ENCODE measurements around the gene SEZ6L. TPM values are rescaled to one million over a fixed set of nuclear protein-coding genes. Genes with fewer than 3 reads are reported as not detected.

SEZ6L gene
- polyA plus RNA-seq (2013, experiment 1 of 2): 0.47 TPM
- polyA plus RNA-seq (2013, experiment 2 of 2): 0.61 TPM

GRCh38 chr22:26169315-26170111 is at the start of gene SEZ6L:
TSS of gene SEZ6L (plus strand) at chr22:26169462. CDS start at chr22:26169670, 208 bp downstream.
- Histone ChIP-seq H3K27me3 (ENCODE audit: control insufficient read depth in 3 of 3, insufficient read depth in 3 of 3, low read depth in 1 of 3, low read length in 3 of 3) (peaks cover 5 to 51% (median 32%) of the 10 kb centered on the region in 3 experiments), H3K36me3 (replicated peaks in 1 of 2; ENCODE audit: control insufficient read depth in 2 of 2, insufficient read depth in 2 of 2, low read length in 2 of 2) (no peaks in the 10 kb centered on the region), H3K9me3 (replicated peaks in 1 of 2; ENCODE audit: control insufficient read depth in 2 of 2, insufficient read depth in 1 of 2, low read depth in 1 of 2, low read length in 2 of 2) (no peaks in the 10 kb centered on the region), H2BK15ac (ENCODE audit: low read length) (no peak within 1 kb of the TSS), H2BK120ac (ENCODE audit: low read depth, low read length) (no peak within 1 kb of the TSS), H2BK12ac (ENCODE audit: low read length) (no peak within 1 kb of the TSS), H2AFZ (ENCODE audit: low read length) (peak within 1 kb of the TSS; percentile 93), H3K23ac (ENCODE audit: low read depth, low read length, poor library complexity) (no peak within 1 kb of the TSS), H3K14ac (ENCODE audit: low read length) (no peak within 1 kb of the TSS), H4K8ac (ENCODE audit: low read depth, low read length) (no peak within 1 kb of the TSS), H2BK5ac (ENCODE audit: low read length) (no peak within 1 kb of the TSS), H4K91ac (ENCODE audit: low read depth, low read length, poor library complexity) (no peak within 1 kb of the TSS), H3K4me2 (ENCODE audit: insufficient read depth, low read length, poor library complexity, severe bottlenecking) (peak within 1 kb of the TSS; percentile 81), H3K4me3 (ENCODE audit: low read length in 2 of 2) (peak within 1 kb of the TSS; percentile 39 to 74), H3K27ac (replicated peaks; ENCODE audit: low read length) (no peak within 1 kb of the TSS), H3K18ac (ENCODE audit: low read length) (peak within 1 kb of the TSS; percentile 23), H3K79me1 (ENCODE audit: low read depth, low read length) (no peaks in the 10 kb centered on the region), H2AK5ac (ENCODE audit: low read depth, low read length) (no peak within 1 kb of the TSS), H3K4ac (ENCODE audit: low read length) (no peak within 1 kb of the TSS), H3K9ac (ENCODE audit: low read depth, low read length, poor library complexity) (no peak within 1 kb of the TSS), H3K4me1 (ENCODE audit: control insufficient read depth in 2 of 2, insufficient read depth in 1 of 2, low read depth in 1 of 2, low read length in 2 of 2) (peaks cover 0 to 5% of the 10 kb centered on the region in 2 donors)
- DNase-seq (ENCODE audit: low spot score): peak; percentile 47
- no CpG with 5 or more reads among the region's 92 CpGs for WGBS, 2 donors (ENCODE audit: extremely low coverage in 2 of 2, insufficient read length in 2 of 2, insufficient replicate concordance in 1 of 2)

- no peak overlapping the region for H2AFZ ChIP-seq (ENCODE audit: low read length)
- H3K14ac ChIP-seq (ENCODE audit: low read length): no peak overlapping the region
- H3K9ac ChIP-seq (ENCODE audit: low read depth, low read length, poor library complexity): no peak overlapping the region
- no peak overlapping the region for H3K4me3 ChIP-seq (ENCODE audit: low read length in 2 of 2)
- H2BK120ac ChIP-seq (ENCODE audit: low read depth, low read length): no peak overlapping the region
- H3K4ac ChIP-seq (ENCODE audit: low read length): no peak overlapping the region
- no peak overlapping the region for H4K91ac ChIP-seq (ENCODE audit: low read depth, low read length, poor library complexity)
- H3K9me3 ChIP-seq (replicated peaks in 1 of 2; ENCODE audit: control insufficient read depth in 2 of 2, insufficient read depth in 1 of 2, low read depth in 1 of 2, low read length in 2 of 2): no peaks in the 10 kb centered on the region
- H3K23ac ChIP-seq (ENCODE audit: low read depth, low read length, poor library complexity): no peak overlapping the region
- no peak overlapping the region for H3K18ac ChIP-seq (ENCODE audit: low read length)
- no peak overlapping the region for H3K4me2 ChIP-seq (ENCODE audit: insufficient read depth, low read length, poor library complexity, severe bottlenecking)
- H3K27ac ChIP-seq (replicated peaks; ENCODE audit: low read length): no peak overlapping the region
- DNase-seq (ENCODE audit: low spot score): no peak
- peaks cover 0 to 10% of the 10 kb centered on the region in 2 donors for H3K4me1 ChIP-seq (ENCODE audit: control insufficient read depth in 2 of 2, insufficient read depth in 1 of 2, low read depth in 1 of 2, low read length in 2 of 2)
- no peak overlapping the region for H4K8ac ChIP-seq (ENCODE audit: low read depth, low read length)
- no peak overlapping the region for H2BK15ac ChIP-seq (ENCODE audit: low read length)
- peaks cover 0 to 5% (median 0%) of the 10 kb centered on the region in 3 experiments for H3K27me3 ChIP-seq (ENCODE audit: control insufficient read depth in 3 of 3, insufficient read depth in 3 of 3, low read depth in 1 of 3, low read length in 3 of 3)
- WGBS, 2 donors (ENCODE audit: extremely low coverage in 2 of 2, insufficient read length in 2 of 2, insufficient replicate concordance in 1 of 2): no CpG with 5 or more reads among the region's 4 CpGs
- H2AK5ac ChIP-seq (ENCODE audit: low read depth, low read length): no peak overlapping the region
- no peaks in the 10 kb centered on the region for H3K36me3 ChIP-seq (replicated peaks in 1 of 2; ENCODE audit: control insufficient read depth in 2 of 2, insufficient read depth in 2 of 2, low read length in 2 of 2)
- no peak overlapping the region for H2BK12ac ChIP-seq (ENCODE audit: low read length)
- no peaks in the 10 kb centered on the region for H3K79me1 ChIP-seq (ENCODE audit: low read depth, low read length)
- H2BK5ac ChIP-seq (ENCODE audit: low read length): no peak overlapping the region
These were observed 46.3 kb upstream of the SEZ6L start for GRCh38 chr22:26122920-26123468.

- peak overlapping the region; percentile 32 for H3K18ac ChIP-seq (ENCODE audit: low read length)
- H2AFZ ChIP-seq (ENCODE audit: low read length): no peak overlapping the region
- H2BK5ac ChIP-seq (ENCODE audit: low read length): no peak overlapping the region
- H2BK12ac ChIP-seq (ENCODE audit: low read length): no peak overlapping the region
- H3K4me3 ChIP-seq (ENCODE audit: low read length in 2 of 2): no peak overlapping the region
- H2AK5ac ChIP-seq (ENCODE audit: low read depth, low read length): no peak overlapping the region
- no peak overlapping the region for H4K91ac ChIP-seq (ENCODE audit: low read depth, low read length, poor library complexity)
- H3K36me3 ChIP-seq (replicated peaks in 1 of 2; ENCODE audit: control insufficient read depth in 2 of 2, insufficient read depth in 2 of 2, low read length in 2 of 2): no peaks in the 10 kb centered on the region
- H3K4ac ChIP-seq (ENCODE audit: low read length): no peak overlapping the region
- H3K9ac ChIP-seq (ENCODE audit: low read depth, low read length, poor library complexity): no peak overlapping the region
- H3K79me1 ChIP-seq (ENCODE audit: low read depth, low read length): no peaks in the 10 kb centered on the region
- H2BK15ac ChIP-seq (ENCODE audit: low read length): no peak overlapping the region
- no peak overlapping the region for H3K4me2 ChIP-seq (ENCODE audit: insufficient read depth, low read length, poor library complexity, severe bottlenecking)
- DNase-seq (ENCODE audit: low spot score): no peak
- no CpG with 5 or more reads among the region's 10 CpGs for WGBS, 2 donors (ENCODE audit: extremely low coverage in 2 of 2, insufficient read length in 2 of 2, insufficient replicate concordance in 1 of 2)
- peaks cover 0 to 5% (median 0%) of the 10 kb centered on the region in 3 experiments for H3K27me3 ChIP-seq (ENCODE audit: control insufficient read depth in 3 of 3, insufficient read depth in 3 of 3, low read depth in 1 of 3, low read length in 3 of 3)
- no peak overlapping the region for H3K14ac ChIP-seq (ENCODE audit: low read length)
- peaks cover 0 to 14% of the 10 kb centered on the region in 2 donors for H3K4me1 ChIP-seq (ENCODE audit: control insufficient read depth in 2 of 2, insufficient read depth in 1 of 2, low read depth in 1 of 2, low read length in 2 of 2)
- H4K8ac ChIP-seq (ENCODE audit: low read depth, low read length): no peak overlapping the region
- H3K23ac ChIP-seq (ENCODE audit: low read depth, low read length, poor library complexity): no peak overlapping the region
- H3K27ac ChIP-seq (replicated peaks; ENCODE audit: low read length): peak overlapping the region; percentile 29
- no peak overlapping the region for H2BK120ac ChIP-seq (ENCODE audit: low read depth, low read length)
- H3K9me3 ChIP-seq (replicated peaks in 1 of 2; ENCODE audit: control insufficient read depth in 2 of 2, insufficient read depth in 1 of 2, low read depth in 1 of 2, low read length in 2 of 2): no peaks in the 10 kb centered on the region
These were observed 44.1 kb upstream of the SEZ6L start for GRCh38 chr22:26124991-26125725.

GRCh38 chr22:26127126-26127525 is 42.1 kb upstream of the SEZ6L start:
- Histone ChIP-seq H3K27ac (replicated peaks; ENCODE audit: low read length) (no peak overlapping the region), H2AFZ (ENCODE audit: low read length) (no peak overlapping the region), H3K18ac (ENCODE audit: low read length) (no peak overlapping the region), H3K36me3 (replicated peaks in 1 of 2; ENCODE audit: control insufficient read depth in 2 of 2, insufficient read depth in 2 of 2, low read length in 2 of 2) (no peaks in the 10 kb centered on the region), H2BK120ac (ENCODE audit: low read depth, low read length) (no peak overlapping the region), H3K4me1 (ENCODE audit: control insufficient read depth in 2 of 2, insufficient read depth in 1 of 2, low read depth in 1 of 2, low read length in 2 of 2) (peaks cover 0 to 14% of the 10 kb centered on the region in 2 donors), H3K4me2 (ENCODE audit: insufficient read depth, low read length, poor library complexity, severe bottlenecking) (no peak overlapping the region), H3K79me1 (ENCODE audit: low read depth, low read length) (no peaks in the 10 kb centered on the region), H2BK5ac (ENCODE audit: low read length) (no peak overlapping the region), H2BK12ac (ENCODE audit: low read length) (no peak overlapping the region), H3K27me3 (ENCODE audit: control insufficient read depth in 3 of 3, insufficient read depth in 3 of 3, low read depth in 1 of 3, low read length in 3 of 3) (peaks cover 0 to 5% (median 0%) of the 10 kb centered on the region in 3 experiments), H4K91ac (ENCODE audit: low read depth, low read length, poor library complexity) (no peak overlapping the region), H3K4me3 (ENCODE audit: low read length in 2 of 2) (no peak overlapping the region), H2AK5ac (ENCODE audit: low read depth, low read length) (no peak overlapping the region), H3K23ac (ENCODE audit: low read depth, low read length, poor library complexity) (no peak overlapping the region), H4K8ac (ENCODE audit: low read depth, low read length) (no peak overlapping the region), H2BK15ac (ENCODE audit: low read length) (no peak overlapping the region), H3K14ac (ENCODE audit: low read length) (no peak overlapping the region), H3K9me3 (replicated peaks in 1 of 2; ENCODE audit: control insufficient read depth in 2 of 2, insufficient read depth in 1 of 2, low read depth in 1 of 2, low read length in 2 of 2) (no peaks in the 10 kb centered on the region), H3K4ac (ENCODE audit: low read length) (no peak overlapping the region), H3K9ac (ENCODE audit: low read depth, low read length, poor library complexity) (no peak overlapping the region)
- no peak for DNase-seq (ENCODE audit: low spot score)
- WGBS, 2 donors (ENCODE audit: extremely low coverage in 2 of 2, insufficient read length in 2 of 2, insufficient replicate concordance in 1 of 2): no CpG with 5 or more reads among the region's 5 CpGs

Measured in neuronal stem cell (in vitro differentiated cells).